GM18909 (cell line): Measurements from ENCODE around the gene CYP20A1.
"Not testable (repeated sequence)": the region's sequence is repeated elsewhere in the genome, so short reads cannot be mapped to it uniquely, and the experiment has no call there.

Source experiments
- ATAC-seq: cut with Tn5 transposase; IDR thresholded peaks from one replicate; pipeline ENCODE4 v1.9.1; 2021; ENCODE audit warnings: mild to moderate bottlenecking; ENCODE audit not compliant: unreplicated experiment, poor library complexity

CYP20A1 gene

GRCh38 chr2:203238704-203239526 lies at the start of gene CYP20A1:
TSS of gene CYP20A1 (plus strand) at chr2:203239018. CDS start at chr2:203239063, 45 bp downstream.
- peak; percentile 88 for ATAC-seq

- ATAC-seq, result not testable (repeated sequence)
These were observed 48.3 kb upstream of the CYP20A1 start for GRCh38 chr2:203190547-203190946.

GRCh38 chr2:203191026-203191425 lies 47.8 kb upstream of the CYP20A1 start:
- ATAC-seq, result not testable (repeated sequence)

GRCh38 chr2:203191961-203192360 lies 46.9 kb upstream of the CYP20A1 start:
- ATAC-seq, result no peak

GRCh38 chr2:203195331-203196036 lies 43.3 kb upstream of the CYP20A1 start:
- ATAC-seq, result no peak

GRCh38 chr2:203200866-203201265 lies 38.0 kb upstream of the CYP20A1 start:
- no peak for ATAC-seq

GRCh38 chr2:203201426-203201825 lies 37.4 kb upstream of the CYP20A1 start:
- no peak for ATAC-seq

GRCh38 chr2:203209538-203209937 lies 29.3 kb upstream of the CYP20A1 start:
- no peak for ATAC-seq

- ATAC-seq, result peak; percentile 69
These were observed 13.3 kb upstream of the CYP20A1 start for GRCh38 chr2:203225423-203226039.

- ATAC-seq, result not testable (repeated sequence)
These were observed 9.1 kb upstream of the CYP20A1 start for GRCh38 chr2:203229674-203230073.

GRCh38 chr2:203237346-203238238 lies 1.2 kb upstream of the CYP20A1 start:
- no peak for ATAC-seq

- ATAC-seq, result peak; percentile 1
These were observed 520 bp upstream of the CYP20A1 start for GRCh38 chr2:203238292-203238703.

GRCh38 chr2:203240491-203240890 lies 1.7 kb downstream of the CYP20A1 start:
- ATAC-seq, result no peak

- ATAC-seq, result no peak
These were observed 3.7 kb downstream of the CYP20A1 start for GRCh38 chr2:203242518-203242917.

GRCh38 chr2:203246646-203247045 lies 7.8 kb downstream of the CYP20A1 start:
- no peak for ATAC-seq

- ATAC-seq, result no peak
These were observed 14.0 kb downstream of the CYP20A1 start for GRCh38 chr2:203252818-203253217.

- not testable (repeated sequence) for ATAC-seq
These were observed 14.7 kb downstream of the CYP20A1 start for GRCh38 chr2:203253422-203254095.

- no peak for ATAC-seq
These were observed 22.7 kb downstream of the CYP20A1 start for GRCh38 chr2:203261326-203262159.

- no peak for ATAC-seq
These were observed 40.5 kb downstream of the CYP20A1 start for GRCh38 chr2:203279288-203279687.
